ENCODE measurements around the gene RNF144A.

RNF144A gene

DNA sequence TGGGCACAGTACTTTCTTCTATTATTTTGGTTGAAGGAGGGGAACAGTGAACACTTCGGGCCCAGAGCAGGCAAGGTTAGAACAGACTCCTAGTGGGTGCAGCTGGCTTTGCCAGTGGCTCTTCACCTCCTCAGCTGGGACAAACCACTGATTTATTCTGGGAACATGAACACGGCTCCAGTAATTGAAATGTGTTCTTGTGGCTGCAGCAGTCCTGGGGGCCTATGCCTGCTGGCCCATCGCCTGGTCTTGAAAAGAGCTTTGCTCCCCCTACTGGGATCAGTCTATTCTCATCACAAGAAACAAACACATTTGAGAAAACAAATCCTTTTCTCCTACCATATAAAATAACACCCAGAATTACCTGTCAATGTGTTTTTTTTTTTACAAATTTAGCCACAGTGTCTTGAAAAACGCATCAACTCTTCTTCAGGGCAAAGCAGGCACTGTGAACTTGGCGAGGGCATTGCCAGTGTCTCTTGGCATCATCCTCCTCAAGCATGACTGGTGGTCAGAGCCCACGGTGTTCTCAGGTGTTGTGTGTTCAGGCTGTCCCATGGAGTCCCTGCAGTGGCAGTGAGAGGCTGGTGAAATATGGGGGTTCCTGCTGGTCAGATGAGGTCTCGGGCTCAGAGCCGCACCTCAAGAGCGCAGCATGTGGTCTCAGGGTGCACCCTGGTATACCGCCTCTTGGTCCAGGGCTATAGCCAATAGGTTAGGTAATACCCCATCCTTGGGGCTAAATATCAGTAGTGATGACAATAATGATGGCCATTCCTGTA is 51.3 kb downstream of the RNF144A start:
- in situ Hi-C loops (cut with MboI; ENCODE audit: low sequenced_read_pairs): no loop called here

DNA sequence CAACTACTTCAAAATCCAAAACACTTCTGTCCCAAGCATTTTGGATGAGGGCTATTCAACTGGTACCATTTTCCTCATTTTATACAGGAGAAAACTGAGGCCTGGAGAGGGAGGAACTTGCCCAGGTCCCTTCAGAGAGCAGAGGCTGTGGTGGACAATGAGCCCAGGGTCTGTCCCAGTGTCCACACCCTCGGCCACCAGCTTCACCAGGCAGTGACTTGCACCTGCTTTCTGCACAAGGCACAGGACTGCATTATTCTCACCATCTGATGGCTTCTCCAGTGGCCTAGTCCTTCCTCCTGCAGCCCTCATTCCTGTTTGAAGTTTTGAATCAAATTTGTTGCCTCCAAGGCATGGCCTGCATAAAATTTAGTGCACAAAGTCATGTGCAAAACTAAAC is 53.3 kb downstream of the RNF144A start:
- in situ Hi-C loops (cut with MboI; ENCODE audit: low sequenced_read_pairs): no loop called here

- in situ Hi-C loops (cut with MboI; ENCODE audit: low sequenced_read_pairs): no loop called here
These were observed 53.8 kb downstream of the RNF144A start for GRCh38 chr2:6970976-6971480.

DNA sequence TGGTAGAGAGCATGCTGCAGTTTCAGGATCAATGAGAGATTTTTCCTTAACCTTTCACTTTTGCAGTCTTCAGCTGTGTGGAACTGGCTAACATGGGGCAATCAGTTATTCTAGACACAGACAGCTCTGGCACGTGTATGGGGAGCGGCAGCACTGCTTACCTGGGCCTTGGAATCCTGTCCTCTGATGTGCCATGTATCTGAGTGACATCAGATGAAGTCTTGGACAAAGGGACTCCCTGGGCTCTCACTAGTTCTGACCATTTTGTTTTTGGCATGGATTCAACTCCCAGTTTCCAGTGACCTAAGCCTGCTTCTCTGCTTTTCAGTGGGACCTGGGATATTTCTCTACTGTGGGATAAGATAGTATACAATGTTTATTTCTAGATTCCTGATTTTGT is 54.3 kb downstream of the RNF144A start:
- in situ Hi-C loops (cut with MboI; ENCODE audit: low sequenced_read_pairs): no loop called here

- in situ Hi-C loops (cut with MboI; ENCODE audit: low sequenced_read_pairs): no loop called here
These were observed 55.0 kb downstream of the RNF144A start for GRCh38 chr2:6972067-6972710.

DNA sequence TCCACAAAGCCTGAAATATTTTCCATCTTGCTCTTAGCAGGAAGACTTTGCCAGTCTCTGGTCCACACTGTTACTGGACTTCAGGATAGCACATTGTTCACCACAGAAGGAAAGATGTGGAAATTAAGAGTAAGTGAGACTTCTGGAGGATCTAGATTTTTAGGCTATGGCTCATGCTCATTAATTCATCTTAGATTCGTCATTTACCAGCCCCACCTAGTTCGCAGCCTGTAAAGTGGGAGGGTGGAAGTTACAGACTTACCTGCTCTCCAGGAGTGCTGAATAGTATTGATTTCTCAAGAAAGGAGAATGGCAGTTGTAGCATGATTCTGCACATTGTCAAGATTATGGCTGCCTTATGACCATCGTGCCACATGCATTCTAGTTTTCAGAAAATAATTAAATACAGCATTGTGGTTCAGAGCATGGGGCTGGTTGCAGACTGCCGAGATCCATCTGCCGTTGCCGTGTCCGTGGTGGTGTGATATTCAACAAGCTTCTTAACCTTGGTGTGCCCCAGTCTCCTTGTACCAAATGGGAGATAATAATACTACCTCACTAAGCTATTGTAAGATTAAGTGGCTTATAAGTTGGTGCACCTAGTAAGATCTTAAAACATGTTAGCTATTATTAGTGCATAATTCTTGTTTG is 56.8 kb downstream of the RNF144A start:
- in situ Hi-C loops (cut with MboI; ENCODE audit: low sequenced_read_pairs): no loop called here

DNA sequence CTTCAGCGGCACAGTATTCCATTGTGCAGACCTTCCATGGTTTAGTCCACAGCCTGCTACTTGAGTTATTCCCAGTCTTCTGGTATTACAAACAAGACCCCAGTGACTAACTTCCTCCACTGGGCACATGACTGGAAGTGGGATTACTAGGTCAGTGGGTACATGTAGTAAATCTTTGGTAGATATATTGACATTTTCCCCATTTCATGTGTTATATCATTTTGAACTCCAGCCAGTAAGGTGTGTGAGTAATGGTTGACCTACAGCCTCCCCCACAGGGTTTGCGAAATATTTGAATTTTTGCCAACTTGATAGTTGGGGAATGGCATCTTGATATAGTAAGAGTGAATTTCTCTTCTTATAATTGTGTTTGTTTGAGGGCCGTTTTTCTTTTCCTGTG is 58.8 kb downstream of the RNF144A start:
- in situ Hi-C loops (cut with MboI; ENCODE audit: low sequenced_read_pairs): no loop called here

DNA sequence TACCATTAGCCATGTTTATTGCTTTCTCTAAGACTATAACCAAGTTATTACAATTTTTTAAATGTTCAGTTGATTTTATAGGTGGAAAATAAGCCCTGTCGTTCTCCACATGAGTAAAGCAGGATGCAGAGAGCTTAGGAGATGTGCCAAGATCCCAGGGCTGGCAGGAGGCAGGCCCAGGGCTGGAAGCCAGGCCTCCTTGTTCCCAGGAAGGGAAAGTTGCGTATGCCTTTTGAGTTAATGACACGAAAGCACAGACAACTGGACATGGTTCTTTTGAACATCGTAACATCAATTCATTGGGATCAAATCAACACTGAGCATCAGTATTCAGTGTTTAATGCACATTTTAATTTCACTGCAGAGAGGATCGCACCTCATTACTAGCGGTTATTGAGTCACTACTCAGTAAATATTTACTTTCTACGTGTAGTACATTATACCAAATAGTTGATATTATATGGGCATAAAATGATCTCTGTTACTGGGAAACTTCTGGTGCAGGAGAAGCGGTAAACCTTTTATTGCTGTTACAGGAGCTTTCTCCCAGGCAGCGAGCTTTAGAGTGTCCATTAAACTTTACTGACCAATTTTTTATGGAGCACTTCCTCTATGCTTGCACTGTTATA is 60.0 kb downstream of the RNF144A start:
- in situ Hi-C loops (cut with MboI; ENCODE audit: low sequenced_read_pairs): no loop called here

DNA sequence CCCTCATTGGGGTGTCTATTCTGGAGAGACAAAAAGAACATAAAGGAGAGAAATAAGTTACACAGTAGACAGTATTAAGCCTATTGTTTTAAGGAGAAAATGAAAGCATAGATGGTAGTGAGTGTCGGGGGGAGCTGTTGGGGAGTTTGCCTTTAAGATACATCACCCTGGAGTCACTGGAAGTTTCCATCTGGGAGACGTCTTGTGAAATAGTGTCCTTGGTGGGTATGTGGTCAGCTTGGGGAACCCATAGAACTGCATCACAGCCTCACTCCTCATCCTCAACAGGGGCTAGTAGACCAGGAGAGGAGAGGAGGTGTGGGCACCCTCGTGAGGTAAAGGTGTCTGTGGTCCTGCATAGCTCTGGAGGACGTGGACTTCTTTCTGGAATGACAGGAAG is 60.6 kb downstream of the RNF144A start:
- in situ Hi-C loops (cut with MboI; ENCODE audit: low sequenced_read_pairs): no loop called here

DNA sequence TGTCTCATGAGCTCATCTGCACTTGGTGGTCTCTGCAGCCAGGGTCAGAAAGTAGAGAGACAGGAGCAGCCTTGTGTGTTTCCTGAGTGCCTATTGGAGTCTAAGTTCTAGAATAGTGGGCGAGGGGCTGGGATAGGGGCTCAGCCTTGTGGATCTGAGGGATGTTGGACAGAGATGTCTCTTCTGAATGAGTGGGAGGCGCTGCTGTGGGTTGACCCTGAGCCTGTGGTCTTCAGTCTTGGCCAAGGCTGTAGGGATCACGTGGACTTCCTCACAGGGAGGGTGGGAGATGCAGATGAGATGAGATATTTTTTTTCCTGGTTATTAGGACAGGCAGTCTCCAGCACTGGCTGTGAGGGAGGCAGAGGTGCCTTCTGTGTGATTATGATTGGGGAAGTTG is 61.8 kb downstream of the RNF144A start:
- in situ Hi-C loops (cut with MboI; ENCODE audit: low sequenced_read_pairs): no loop called here

- in situ Hi-C loops (cut with MboI; ENCODE audit: low sequenced_read_pairs): no loop called here
These were observed 65.2 kb downstream of the RNF144A start for GRCh38 chr2:6982449-6982848.

- in situ Hi-C loops (cut with MboI; ENCODE audit: low sequenced_read_pairs): no loop called here
These were observed 65.8 kb downstream of the RNF144A start for GRCh38 chr2:6982934-6983589.

- in situ Hi-C loops (cut with MboI; ENCODE audit: low sequenced_read_pairs): no loop called here
These were observed 69.2 kb downstream of the RNF144A start for GRCh38 chr2:6986301-6986911.

DNA sequence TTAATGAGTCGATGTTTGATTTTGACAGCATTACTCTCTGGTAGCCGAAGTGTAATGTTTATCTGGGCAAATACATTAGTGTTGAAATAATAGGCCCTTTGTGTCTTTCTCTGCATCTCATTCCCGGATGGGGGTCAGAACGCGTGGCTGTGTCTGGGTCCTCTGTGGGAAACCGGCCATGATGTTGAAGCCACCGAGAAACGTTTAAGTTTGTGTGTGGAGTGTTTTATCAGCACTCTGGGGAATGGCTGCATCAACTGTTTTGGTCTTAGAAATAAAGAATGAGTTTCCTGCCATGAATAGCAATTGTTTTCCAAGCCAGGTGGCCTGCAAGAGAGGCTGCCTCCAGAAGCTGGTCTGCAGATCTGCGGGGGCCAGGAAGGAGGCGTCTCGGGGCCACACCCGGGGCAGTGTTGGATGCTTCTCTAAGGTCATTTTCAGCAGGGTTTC is 69.7 kb downstream of the RNF144A start:
- in situ Hi-C loops (cut with MboI; ENCODE audit: low sequenced_read_pairs): no loop called here

- in situ Hi-C loops (cut with MboI; ENCODE audit: low sequenced_read_pairs): no loop called here
These were observed 73.7 kb downstream of the RNF144A start for GRCh38 chr2:6990871-6991270.

GRCh38 chr2:6992794-6993228 is 75.6 kb downstream of the RNF144A start:
- in situ Hi-C loops (cut with MboI; ENCODE audit: low sequenced_read_pairs): no loop called here

DNA sequence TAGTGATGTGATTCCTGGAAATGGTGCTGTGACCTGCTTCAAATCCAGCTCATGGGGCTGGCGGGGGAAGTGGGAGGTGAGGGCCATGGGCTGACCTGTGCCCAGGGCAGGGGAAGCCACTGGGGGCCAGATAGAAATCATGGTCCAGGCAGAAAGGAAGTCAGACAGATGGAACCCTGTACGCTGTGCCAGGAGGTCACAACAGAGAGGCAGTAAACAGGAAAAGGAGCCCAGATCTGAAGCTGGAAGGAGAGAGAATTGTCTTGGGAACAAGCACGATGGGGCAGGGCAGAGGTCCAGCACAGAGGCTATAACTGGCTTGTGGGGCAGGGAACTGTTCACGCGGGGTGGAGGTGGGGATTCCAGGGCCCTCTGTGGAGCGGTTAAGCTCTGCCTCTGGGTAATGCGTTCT is 76.0 kb downstream of the RNF144A start:
- in situ Hi-C loops (cut with MboI; ENCODE audit: low sequenced_read_pairs): no loop called here

DNA sequence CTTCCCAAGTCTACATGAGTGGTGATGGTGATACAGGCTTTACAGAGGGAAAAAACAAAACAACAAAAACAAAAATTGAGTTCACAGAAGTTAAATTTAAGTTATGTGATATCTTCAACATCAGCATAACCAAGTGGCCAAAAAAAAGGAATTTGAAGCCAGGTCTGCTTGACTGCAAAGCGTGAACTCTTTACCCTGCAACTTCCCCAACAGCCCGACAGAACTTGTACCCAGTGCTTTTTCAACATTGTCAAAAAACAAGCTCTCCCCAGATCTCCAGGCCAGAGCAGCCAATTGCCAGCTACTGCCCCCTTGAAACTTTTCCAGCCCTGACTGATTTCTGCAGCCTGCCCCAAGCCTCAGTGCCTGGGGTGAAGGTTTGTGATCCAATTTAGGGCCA is 76.7 kb downstream of the RNF144A start:
- in situ Hi-C loops (cut with MboI; ENCODE audit: low sequenced_read_pairs): no loop called here

GRCh38 chr2:6994536-6995128 is 77.4 kb downstream of the RNF144A start:
- in situ Hi-C loops (cut with MboI; ENCODE audit: low sequenced_read_pairs): no loop called here

All from HL-60/S4 (cell line).